ENCODE results near the gene ZDHHC22.

- TF ChIP-seq CHD2 (IDR thresholded peaks at IDR 0.05; ENCODE audit: low read length, partially characterized antibody), result no peak
- no peak for TF ChIP-seq FOXJ3 (CRISPR knock-in tag; IDR thresholded peaks at IDR 0.05)
- TF ChIP-seq CTCF (IDR thresholded peaks at IDR 0.05), result no peak
- TF ChIP-seq MEF2A (IDR thresholded peaks at IDR 0.05; ENCODE audit: borderline replicate concordance, low read depth), result no peak
- no peak for TF ChIP-seq NFIC (IDR thresholded peaks at IDR 0.05; ENCODE audit: borderline replicate concordance)
- TF ChIP-seq EP300 (IDR thresholded peaks at IDR 0.05; ENCODE audit: borderline replicate concordance in 1 of 2, low read depth in 1 of 2, low read length in 1 of 2), result no peak
Measured at GRCh38 chr14:77178656-77179055, 37.1 kb upstream of the ZDHHC22 start.

Data from SK-N-SH (cell line).